Prostate gland (tissue), 2 donors: Measurements from ENCODE around the gene IPP.

Experiments
- POLR2A ChIP-seq: fragments of 450-650 bp; IDR thresholded peaks from one replicate; pipeline ENCODE4 v1.6.1; 2016; ENCODE audit warnings: antibody characterized with exemption, mild to moderate bottlenecking
- TF ChIP-seq, protein P1 (sequence below), 4 experiments: fragments of 200-600 bp in 2 of 4; fragments of 450-650 bp in 2 of 4; sonication (generic) in 2 of 4; IDR thresholded peaks; 1 replicate in 3 of 4; 2 replicates in 1 of 4; pipeline ENCODE4 v1.5.1; 2016 to 2019; ENCODE audit warnings: antibody characterized with exemption in 4 of 4, mild to moderate bottlenecking in 2 of 4, moderate library complexity in 2 of 4

DNA sequence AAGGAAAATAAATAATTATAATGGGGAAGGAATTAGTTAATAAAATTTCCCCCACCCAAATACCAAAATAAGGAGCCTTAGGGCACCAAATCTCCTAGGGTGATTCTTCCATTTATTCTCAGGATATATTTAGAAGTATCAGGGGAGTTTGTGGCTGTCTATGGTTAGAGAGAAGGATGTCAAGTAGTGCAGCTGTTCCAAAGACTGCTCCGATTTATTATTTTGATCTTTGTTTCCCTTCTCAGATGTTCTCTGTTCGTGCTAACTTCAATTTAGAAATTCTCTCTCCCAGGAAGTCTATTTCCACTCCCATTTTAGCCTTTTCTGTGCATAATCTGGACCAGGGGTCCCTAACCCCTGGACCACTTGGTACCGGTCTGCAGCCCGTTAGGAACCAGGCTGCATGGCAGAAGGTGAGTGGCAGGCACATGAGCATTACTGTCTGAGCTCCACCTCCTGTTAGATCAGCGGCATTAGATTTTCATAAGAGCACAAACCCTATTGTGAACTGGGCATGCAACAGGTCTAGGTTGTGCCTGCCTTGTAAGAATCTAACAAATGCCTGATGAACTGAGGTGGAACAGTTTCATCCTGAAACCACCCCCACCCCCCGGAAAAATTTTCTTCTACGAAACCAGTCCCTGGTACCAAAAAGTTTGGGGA is 43.6 kb upstream of the IPP start:
- TF ChIP-seq, protein P1, sequence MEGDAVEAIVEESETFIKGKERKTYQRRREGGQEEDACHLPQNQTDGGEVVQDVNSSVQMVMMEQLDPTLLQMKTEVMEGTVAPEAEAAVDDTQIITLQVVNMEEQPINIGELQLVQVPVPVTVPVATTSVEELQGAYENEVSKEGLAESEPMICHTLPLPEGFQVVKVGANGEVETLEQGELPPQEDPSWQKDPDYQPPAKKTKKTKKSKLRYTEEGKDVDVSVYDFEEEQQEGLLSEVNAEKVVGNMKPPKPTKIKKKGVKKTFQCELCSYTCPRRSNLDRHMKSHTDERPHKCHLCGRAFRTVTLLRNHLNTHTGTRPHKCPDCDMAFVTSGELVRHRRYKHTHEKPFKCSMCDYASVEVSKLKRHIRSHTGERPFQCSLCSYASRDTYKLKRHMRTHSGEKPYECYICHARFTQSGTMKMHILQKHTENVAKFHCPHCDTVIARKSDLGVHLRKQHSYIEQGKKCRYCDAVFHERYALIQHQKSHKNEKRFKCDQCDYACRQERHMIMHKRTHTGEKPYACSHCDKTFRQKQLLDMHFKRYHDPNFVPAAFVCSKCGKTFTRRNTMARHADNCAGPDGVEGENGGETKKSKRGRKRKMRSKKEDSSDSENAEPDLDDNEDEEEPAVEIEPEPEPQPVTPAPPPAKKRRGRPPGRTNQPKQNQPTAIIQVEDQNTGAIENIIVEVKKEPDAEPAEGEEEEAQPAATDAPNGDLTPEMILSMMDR (IDR thresholded peaks at IDR 0.05): no peak
- TF ChIP-seq POLR2A: no peak
